Subcutaneous adipose tissue (tissue), 4 donors: ENCODE data around the gene SPTBN5. TPM values are rescaled to one million over a fixed set of nuclear protein-coding genes. Genes with fewer than 3 reads are reported as not detected.

Experiments used
- total RNA-seq, 4 donors: library from RNA; depleted of rRNA; stranded (reverse); fragments of >200 nt; gene quantifications; one replicate each; pipeline ENCODE4 v1.1.0, GENCODE V29; 2016
- TF ChIP-seq, protein P1 (sequence below): fragments of 450-650 bp; IDR thresholded peaks from one replicate; pipeline ENCODE4 v1.5.1; 2016; ENCODE audit warnings: low read depth, mild to moderate bottlenecking, control low read depth, antibody characterized with exemption, moderate library complexity

SPTBN5 gene
- total RNA-seq, 4 donors from 2014 or later, result 0.17 to 1.5 (median 0.52) TPM

DNA sequence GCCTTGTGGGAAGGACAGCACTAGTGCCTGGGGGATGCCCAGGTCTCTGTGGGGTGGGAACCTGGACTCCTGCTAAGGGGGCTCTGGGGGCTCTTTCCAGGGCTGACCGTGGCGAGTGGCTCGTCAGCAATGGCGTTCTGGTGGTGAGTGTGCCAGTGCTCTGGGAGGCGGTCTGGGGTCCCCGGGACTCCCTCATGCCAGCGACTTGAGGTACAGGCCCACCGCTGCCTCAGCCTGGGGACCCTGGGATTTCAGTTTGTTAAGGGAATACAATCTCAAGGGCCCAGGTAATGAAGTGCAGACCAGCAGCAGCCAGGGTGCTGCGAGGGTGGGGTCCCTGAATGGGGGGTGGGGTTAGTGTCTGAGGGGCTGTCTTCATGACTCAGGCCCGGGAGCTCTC lies 52.7 kb downstream of the SPTBN5 start:
- TF ChIP-seq, protein P1, sequence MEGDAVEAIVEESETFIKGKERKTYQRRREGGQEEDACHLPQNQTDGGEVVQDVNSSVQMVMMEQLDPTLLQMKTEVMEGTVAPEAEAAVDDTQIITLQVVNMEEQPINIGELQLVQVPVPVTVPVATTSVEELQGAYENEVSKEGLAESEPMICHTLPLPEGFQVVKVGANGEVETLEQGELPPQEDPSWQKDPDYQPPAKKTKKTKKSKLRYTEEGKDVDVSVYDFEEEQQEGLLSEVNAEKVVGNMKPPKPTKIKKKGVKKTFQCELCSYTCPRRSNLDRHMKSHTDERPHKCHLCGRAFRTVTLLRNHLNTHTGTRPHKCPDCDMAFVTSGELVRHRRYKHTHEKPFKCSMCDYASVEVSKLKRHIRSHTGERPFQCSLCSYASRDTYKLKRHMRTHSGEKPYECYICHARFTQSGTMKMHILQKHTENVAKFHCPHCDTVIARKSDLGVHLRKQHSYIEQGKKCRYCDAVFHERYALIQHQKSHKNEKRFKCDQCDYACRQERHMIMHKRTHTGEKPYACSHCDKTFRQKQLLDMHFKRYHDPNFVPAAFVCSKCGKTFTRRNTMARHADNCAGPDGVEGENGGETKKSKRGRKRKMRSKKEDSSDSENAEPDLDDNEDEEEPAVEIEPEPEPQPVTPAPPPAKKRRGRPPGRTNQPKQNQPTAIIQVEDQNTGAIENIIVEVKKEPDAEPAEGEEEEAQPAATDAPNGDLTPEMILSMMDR, result no peak

DNA sequence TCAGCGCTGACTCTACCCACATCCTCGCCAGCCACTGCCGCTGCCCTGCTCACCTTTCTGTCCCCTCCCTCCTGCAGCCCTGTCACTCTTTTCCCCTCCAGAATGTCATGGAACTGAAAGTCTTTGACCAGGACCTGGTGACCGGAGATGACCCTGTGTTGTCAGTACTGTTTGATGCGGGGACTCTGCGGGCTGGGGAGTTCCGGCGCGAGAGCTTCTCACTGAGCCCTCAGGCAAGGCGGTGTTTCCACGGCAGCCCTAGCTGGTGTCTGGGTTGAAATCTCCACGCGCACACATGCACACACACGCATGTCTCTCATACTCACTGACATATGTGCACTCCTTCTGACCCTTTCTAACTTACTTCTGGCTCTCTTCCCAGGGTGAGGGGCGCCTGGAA lies 53.2 kb downstream of the SPTBN5 start:
- TF ChIP-seq, protein P1, result no peak

GRCh38 chr15:41839781-41840491 lies 53.9 kb downstream of the SPTBN5 start:
- TF ChIP-seq, protein P1, result no peak

DNA sequence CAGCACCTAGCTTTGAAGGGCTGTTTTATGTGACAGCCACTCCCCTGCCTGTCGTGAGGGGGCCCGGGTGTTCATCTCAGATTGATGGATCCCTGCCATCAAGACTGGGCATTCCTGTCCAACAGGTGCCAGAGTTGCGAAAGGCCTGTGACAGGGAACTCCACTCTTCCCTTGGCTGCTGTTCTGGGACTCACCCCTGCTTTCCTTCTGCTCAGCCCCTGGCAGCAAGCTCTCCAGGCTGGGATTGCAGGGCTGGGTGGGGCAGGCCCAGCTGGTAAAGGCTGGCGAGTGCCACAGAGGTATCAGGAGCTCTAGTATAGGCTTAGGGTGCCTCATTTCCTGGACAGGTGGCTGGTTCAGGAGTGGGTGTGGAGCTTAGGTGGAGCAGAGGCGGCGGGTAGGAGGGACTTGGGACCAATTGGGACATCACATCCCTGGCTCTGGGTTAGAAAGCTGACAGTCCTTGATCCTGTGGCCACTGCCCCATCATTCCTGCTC lies 55.4 kb downstream of the SPTBN5 start, which contains the start of gene PLA2G4B:
Gene PLA2G4B, plus strand, starts transcription at position 448 of the 498 bp plus-strand sequence. CDS start 67 bp downstream, outside the sequence.
- TF ChIP-seq, protein P1, result no peak

GRCh38 chr15:41836713-41837454 lies 57.0 kb downstream of the SPTBN5 start:
- TF ChIP-seq, protein P1, result no peak

GRCh38 chr15:41836073-41836472 lies 57.8 kb downstream of the SPTBN5 start:
- TF ChIP-seq, protein P1, result no peak

DNA sequence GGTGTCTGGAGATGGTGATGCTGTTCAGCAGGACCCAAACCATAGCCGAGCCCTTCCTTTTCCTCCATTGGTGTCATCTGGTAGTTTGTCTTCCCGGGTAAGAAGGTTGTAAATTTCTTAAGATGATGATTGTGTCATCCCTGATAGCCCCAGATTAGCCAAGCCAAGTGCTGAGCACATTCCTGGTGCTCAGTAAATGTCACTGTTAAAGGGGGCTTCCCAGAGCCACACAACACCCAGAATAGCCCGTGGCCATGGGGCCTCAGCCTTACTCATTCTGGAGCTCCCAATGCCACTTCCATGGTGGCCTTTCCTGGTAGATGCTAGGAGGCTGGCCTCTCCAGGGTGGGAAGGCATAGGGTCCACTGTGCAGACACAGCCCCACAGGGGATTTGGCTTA lies 59.8 kb downstream of the SPTBN5 start:
- TF ChIP-seq, protein P1, result no peak
